ENCODE data around the gene GABRA4.

The GABRA4 gene

DNA sequence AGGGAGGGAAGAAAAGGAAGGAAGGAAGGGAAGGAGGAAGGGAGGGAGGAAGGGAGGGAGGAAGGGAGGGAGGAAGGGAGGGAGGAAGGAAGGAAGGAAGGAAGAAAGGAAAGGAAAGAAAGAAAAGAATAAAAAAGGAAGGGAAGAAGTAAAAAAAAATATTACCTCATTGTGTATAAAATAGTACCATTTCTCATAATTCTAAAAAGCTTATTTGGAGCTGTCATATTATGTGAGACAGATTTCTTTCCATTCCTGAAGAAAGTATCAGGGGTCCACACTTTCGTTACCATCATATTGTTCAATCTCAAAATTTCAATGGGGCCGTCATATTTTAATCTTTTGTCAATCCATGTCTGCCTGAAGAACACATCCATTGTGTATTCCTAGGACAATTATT, 16.1 kb downstream of the GABRA4 start:
- DNase-seq: no peak

DNA sequence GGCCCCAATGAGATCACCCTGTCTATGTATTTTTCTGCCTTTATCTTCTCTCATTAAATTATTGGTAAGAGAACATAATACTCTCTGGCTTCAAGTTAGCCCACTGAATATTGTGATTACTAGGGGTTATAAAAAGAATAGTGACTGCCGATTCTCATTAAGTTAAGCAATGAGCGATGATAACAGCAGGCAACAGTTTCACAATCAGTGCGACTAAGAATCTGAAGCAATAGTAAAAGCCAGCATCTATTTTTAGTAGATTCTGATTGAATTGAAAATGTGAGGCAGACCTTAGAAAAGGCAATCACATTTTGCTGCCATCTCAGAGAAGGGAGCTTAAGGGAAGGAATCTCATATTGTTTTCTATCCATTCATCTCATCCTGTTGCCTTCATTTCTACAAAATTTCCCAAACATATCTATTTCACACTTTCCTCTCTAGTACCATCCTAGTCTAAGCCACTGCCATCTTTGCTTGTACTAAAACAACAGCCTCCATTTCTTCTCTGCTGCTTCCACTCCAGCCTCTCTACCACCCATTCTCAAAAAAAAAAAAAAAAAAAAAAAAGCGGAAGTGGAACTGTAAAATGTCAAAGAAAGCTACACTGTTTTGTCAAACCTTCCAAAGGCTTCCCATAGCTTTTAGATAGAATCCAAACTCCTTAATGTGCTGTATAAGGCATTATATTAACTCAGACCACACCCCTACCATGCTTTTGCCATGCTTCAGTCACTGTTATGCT, 17.4 kb downstream of the GABRA4 start:
- DNase-seq: no peak

DNA sequence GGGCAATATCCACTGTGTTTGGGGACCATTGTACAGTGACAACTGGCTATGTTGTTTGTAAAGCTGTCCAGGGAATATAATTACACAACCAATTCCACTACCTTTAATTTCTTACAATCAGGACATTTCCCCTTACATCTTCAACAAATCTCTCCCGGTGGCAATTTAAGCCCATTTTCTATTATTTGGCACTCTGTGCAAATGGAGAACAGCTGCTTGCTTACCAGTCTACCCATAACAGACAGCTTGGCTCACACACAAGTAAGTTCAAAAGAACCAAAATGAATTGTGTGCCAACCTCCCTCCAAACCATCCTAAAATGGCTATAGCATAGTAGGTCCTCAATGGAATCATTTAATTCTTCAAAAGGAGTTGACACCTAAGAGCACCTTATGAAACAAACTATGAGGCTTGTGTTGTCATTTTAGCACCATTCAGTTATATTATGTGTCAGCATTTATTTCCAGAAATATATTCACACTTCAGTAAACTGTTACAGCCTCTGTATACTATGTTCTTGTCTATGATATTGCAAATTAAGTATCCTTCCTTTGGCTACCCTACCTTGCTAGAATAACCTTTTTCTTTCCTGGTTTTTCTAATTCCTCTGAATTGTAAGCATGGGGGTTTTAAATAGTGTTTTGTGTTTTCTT, 18.4 kb downstream of the GABRA4 start:
- peak; percentile 3 for DNase-seq

DNA sequence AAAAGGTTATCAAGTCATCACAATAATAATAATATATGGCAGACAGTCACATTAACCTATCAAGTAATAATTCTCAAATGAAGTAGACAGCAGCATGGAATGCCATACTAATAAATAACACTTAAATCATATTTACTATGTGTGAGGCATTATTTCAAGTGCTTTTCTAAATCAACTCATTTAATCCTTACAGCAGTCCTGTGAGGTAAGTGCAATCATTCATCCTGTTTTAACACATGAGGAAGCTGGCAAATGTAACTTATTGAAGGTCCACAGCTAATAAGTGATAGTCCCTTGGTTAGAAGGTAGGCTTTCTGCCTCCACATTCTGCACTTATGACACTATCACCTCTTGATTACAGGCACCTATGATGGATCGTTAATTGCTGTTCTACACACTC, 24.5 kb downstream of the GABRA4 start:
- DNase-seq: no peak

DNA sequence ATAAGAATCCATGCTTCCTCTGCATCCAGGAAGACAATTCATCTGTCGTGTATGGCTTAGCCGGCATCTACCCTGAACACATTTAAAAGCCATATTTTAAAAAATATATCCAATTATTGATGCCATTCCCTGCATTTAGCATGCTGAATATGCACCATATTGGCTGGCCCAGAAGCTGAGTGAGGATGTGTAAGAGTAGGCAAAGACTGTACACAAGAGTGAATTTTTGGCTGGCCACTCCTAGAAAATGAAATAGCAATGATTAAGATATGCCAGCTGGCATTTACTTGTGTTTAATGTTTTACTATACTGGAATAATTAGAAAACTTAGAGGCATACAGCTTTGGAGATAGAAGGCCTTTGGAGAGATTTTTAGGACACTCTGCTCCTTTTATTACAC, 25.8 kb downstream of the GABRA4 start:
- DNase-seq: no peak

DNA sequence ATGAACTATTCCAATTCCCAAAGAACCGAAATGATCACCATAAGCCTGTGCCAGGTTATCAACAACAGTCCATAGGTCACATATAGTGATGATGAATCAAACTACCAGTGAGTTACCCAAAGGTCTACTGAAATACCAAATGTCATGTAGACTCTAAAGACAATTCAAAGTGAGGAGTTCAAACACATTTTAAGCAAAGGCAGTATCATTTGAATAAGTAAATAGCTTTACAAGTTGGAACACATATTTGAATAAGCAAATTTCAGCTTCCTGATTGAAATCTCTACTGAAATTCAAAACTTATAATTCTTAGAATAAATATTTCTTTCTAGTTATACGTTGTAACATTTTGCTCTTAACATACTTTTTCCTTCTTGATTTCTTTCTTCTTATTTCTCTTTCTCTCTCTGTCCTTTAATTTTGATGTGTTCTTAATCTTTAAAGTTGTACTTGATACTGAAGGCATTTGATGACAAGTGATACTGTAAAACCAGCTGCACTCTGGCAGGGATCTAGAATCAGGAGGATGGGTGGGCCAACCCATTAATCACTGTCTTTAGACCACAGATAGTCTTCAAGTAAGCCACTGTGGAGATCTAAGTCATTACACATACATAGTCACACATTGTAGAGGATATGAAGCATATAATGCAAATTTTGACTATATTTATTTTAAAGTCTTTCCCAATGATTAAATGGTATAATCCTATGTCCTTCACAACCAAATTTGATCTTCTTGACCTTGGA, 34.5 kb downstream of the GABRA4 start:
- DNase-seq: no peak

DNA sequence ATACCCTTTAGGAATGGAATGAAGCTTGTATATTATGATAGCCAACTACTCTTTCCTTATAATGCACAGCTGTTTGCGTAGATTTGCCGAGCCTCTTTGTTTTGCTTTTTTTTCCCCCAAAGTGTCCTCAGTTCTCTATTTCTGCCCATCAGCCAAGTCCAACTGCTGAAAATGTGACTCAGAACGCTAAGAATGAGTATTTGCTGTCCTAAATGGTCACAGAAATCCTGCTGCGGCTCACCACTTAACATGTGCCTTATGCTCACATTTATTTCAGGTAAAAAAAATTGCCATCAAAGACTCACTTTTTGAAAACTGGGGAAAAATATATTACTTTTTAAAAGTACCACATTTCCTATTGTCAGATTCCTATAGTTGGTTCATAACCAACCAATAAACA, 36.9 kb downstream of the GABRA4 start:
- no peak for DNase-seq

DNA sequence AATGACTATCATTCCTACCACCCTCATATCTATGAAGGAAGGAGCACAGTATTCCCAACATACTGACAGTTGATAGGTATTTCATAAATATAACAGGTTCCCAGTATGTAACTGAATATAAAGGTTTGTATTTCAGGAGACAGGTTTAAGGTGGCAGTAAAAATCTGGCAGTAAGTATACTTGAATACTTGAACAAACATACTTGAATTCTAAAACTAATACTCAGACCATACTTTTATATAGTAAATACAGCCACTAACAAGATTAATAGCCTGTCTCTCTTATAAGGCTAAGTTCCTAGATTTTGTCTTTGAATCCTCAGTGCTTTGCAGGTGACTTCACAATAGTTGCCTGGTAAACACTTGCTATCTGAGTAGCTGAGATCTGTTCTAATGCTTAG, 37.8 kb downstream of the GABRA4 start:
- DNase-seq: no peak

DNA sequence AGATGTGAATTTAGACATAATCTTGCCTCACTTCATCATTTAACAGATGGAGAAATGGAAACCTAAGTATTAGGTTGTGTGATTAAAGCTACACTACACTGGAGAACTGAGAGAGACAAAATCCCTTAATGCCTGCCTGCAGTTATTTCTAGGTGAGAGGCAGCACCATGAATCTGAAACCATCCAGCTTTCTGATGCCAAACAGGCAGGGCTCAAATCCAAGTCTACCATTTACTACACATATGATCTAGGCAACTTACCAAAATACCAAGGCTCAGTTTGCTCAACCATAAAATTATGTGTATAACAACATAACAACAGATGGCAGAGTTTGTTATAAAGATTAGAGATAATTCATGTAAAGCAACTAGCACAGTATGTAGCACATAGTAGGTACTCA, 38.7 kb downstream of the GABRA4 start:
- DNase-seq: no peak

DNA sequence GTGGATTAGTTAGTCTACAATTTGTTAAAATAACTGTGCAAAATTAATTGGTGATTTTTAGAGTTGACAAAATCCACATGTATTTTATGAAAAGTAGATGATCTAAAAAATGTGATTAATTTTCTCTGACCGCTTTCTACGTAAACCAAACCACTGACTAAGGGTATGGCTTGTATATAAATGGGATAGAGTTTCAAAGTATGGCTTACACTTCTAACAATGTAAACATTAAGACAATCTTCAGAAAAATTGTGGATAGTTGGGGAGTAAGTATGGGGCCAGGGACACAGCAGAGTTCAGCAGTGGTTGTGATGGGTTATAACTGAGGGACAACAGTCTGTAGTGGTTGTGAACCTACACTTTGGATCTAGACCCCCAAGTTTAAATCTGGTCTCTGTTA, 39.8 kb downstream of the GABRA4 start:
- DNase-seq: no peak

DNA sequence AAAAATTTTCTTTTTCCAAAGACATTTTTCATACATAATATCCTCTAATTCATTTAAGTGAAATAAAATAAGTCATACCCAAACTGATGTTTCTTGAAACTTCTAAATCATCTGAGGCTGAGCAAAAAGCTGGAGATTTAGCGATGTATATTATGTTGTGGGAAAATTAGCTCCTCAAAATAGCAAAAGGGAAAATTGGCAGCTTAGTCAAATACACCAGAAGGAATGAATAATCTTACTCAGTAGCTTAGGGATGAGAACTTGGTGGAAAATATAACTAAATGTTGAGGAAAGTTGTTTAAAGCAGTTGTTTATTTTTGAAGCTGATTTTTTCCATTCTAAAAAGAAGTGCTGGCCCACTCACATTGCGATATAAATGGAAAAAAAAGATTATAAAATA, 40.9 kb downstream of the GABRA4 start:
- no peak for DNase-seq

DNA sequence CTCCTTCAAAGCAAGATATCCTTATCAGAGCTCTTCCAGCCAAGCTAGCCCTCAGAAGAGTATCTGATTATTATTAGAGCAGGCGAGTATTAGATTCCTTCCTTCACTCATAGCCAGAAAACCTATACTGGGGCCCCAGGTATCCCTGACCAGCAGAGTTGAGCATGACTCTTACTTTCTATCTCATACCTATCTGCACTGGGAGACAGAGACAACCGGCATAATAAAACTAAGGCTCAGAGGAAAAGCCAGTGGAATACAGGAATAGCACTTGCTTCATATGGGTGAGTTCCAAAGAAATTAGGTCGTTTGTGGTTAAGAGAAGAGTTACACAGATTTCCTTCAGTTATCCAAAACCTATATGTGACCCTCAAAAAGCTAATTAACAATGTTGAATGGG, 42.6 kb downstream of the GABRA4 start:
- DNase-seq: no peak

DNA sequence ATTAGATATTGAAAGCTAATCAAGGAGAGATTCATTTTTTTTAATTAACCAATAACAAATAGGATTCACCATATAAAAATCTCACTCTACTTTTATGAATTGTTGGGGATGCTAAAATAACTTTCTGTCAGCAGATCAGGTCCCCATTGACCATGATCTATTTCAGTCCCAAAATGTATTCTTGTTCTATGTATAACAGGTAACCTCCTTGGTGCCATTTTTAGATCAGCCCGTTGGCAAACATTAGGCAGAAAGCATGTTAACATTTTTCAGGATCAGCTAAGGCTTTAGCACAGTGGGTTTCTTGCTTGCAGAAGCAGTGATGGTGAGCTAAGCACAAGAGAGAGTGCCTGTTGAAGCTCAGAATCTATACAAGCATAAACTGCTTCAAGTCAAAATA, 43.6 kb downstream of the GABRA4 start:
- DNase-seq: no peak

DNA sequence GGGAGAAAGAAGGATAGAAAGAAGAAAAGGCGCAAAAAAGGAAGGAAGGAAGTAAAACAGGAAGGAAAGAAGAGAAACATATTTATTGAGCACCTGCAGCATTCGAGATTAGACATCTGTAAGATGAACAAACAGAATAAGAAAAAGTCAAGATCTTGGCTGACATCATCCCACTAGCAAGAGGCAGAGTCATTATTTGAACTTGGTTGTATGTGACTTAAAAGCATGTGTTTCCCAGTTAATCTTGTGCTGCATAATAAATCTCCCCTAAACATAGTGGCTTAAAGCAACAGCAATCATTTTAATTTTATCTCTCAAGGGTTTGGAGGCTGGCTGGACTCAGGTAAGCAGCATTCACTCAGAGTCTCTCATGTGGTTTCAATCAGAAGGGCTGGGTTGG, 45.8 kb downstream of the GABRA4 start:
- DNase-seq: no peak

DNA sequence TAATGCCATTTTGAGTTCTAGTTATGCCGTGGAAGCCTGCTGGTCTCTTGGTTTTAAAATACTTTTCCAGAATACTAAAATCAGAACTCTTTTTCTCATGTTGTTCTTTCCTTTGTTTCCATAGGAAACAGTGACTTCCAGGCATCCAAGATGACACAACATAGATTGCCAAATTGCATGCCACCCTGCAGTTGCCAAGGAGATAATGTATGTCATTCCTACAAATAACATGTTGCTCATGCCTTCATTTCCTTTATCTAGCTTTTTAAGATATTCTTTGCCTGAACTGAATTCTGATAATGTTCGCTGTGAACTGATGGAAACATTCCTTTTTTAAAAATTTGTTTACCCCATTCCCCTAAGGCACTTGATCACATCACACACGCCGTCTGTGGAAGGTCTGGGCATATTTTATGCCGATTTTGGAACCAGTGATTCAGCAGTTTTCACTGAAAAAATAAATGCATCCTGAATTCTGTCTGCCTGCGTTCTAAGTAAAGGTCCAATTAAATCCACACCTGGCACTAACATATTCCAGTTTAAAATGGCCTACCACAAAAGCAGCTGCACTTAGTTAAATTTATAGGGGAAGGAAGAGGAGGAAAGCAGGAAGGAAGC, 46.4 kb downstream of the GABRA4 start:
- no peak for DNase-seq

DNA sequence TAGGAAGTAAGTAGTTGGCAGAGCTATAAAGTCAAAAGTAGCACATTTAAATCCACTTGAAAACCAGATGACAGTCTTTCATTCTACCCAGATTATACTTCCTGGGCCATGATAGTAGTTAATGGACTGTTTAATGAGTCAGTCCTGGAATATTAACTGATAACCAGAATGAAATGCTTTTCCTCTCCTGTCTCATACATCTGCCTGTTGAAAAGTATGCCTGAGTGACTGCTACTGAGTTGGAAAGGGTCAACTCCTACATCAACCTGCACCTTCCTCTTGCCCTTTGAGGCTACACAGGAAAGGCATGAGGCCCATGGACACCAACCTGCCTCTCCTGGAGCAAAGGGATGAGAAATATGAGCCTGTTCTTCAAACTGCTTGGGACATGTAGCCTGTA, 48.3 kb downstream of the GABRA4 start:
- DNase-seq: no peak

DNA sequence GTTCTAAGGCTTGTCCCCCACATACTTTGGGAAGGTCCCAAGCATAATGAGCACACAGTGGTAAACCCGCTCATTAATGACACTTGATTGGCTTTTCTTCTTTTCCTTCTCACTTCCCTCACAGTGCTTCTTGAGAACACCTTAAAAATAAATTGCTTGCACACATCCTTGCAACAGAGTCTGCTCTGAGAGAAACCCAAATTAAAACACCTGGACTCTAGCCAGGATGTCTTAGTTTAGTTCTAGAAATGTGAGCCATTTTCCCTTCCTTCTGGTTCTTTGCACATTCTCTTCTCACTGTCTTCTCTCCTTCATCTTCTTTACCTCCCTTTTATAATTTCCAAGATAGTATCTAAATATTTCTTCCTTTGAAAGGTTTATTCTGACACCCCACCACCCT, 49.0 kb downstream of the GABRA4 start:
- no peak for DNase-seq

DNA sequence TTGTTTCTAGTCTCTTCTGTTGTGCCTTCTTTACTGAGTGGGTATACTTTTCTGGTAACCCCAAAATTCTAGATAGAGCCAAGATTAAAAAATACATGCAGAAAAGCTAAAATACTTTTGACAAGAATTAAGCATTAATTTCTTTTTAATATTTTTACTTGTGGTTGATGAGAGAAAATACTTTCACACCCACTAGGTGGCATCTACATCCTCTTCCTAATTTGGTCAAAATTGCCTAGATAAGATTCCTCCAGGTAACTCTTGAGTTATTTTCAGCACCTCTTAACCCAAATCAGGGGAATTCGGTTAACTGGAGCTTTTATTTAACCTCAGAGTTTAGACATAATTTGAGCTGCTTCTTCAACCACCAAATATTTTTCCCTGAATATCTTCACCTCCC, 55.9 kb downstream of the GABRA4 start:
- no peak for DNase-seq

DNA sequence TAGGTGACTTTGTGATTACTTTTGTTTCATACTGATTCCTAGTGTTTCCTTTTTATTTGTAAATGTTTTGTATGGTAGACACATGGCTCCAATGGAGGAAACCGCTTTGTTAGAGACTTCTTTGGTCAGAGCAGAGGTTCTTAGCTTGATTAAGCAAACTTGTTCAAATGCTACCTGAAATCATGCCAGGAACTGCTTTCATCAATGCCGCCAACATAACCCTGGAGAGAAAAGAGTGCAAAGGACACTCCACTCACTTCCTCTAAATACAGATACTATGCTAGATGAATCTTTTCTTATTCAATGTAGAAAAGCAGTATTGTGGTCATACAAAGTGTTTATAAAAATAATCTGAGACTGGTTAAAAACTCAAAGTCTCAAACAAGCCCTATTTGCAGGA, 58.7 kb downstream of the GABRA4 start:
- DNase-seq: no peak

DNA sequence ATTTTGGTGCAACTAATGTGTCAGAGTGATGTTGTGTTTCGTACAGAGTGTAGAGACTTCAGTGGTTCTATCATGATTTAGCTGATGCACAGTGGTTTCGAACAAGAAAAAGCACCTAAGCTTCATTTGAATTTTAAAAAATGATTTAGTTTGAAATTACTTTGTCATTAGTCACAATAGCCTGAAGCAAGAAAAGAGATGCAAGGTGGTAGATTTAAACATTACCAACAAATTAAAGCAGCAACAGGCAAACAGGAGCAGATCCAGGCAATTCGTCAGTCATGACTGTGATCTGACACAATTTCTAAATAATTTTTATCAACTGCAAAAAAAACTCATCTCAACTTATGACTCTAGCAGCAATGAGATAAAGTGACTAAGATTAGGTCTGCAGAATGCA, 59.7 kb downstream of the GABRA4 start:
- no peak for DNase-seq

DNA sequence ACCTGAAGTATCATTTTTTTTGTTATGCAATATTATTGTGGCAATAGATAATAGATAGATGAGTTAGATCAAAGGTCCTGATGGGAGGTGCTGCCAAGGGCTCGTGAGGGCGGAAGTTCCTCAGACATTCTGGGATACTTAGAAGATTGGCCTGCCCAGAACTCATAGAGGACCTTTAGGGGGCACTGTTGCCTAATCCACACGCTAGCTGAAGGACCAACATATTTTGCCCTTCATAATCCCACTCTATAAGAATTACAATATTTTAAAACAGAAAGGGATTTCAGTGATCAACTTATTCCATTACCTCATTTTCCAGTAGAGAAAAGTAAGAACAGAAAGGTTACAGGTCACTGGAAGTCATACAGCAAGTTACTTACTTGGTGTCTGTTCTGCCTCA, 61.4 kb downstream of the GABRA4 start:
- DNase-seq: peak; percentile 2

DNA sequence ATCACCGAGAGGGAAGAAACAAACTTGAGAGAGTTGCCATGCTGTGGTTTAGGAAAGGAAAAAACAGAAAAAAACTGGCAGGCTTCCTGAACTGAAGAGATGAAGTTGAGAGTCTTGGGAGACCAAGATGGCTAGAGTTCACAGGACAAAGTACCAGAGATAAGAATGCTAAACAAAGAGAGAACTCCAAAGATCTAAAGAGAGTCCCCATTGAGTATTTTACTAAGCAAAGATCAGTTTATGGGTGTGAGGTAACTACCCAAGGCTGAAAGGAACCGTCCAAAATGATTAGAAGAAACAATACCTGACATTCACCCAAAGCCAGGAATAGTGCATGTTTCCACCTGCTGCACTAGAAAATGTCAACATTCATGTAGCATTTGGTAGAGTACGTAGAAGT, 62.5 kb downstream of the GABRA4 start:
- DNase-seq: no peak

DNA sequence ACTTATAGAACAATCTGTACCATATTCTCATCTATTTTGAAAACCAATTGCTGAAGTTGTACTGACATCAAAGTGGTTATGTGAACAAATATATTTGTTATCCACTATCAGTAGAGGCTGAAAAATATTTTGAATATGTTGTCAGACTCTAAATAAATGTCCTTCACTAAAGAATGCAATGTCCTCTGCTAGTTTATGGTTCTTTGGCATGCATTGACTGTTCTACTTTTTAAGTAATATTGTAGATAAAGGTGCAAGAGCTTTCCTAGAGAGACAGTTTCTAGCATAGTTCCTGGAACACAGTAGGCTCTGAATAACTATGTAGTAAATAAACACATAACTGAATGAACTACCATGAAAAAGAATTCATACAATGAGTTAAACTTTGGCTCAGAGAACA, 66.2 kb downstream of the GABRA4 start:
- DNase-seq: no peak

All from NCI-H1694 treated with DMSO at 0.1 percent for 48 hours (cell line).